ENCODE data around the gene MYLK4.

The MYLK4 gene

DNA sequence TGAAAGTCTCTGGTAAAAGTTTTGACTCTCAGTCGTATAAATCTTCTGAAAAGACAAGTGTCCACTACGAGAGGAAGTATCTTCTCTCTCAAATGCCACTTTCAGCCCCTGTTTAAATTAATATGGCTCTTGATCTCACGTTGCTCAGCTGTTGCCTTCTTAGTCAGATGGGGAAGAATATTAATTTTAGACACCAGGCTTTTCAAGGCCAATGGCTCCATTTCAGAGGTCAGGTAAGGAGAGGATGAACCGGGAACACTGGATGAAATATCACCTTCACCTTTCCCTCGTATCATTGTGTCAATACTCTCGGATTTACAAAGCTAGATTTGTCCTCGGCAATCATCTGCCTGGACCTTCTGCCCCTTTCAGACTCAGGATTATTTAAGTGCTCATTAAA lies at the start of gene MYLK4:
TSS of gene MYLK4 (minus strand) at position 91 of the 400 bp plus-strand sequence. CDS start 1,628 bp downstream, outside the sequence.
- Histone ChIP-seq H3K36me3 (ENCODE audit: control insufficient read depth in 2 of 2, insufficient read depth in 2 of 2, low read length in 2 of 2) (no peaks in the 10 kb centered on the region), H3K9ac (ENCODE audit: low read length in 2 of 2) (no peak within 1 kb of the TSS), H3K27me3 (ENCODE audit: control insufficient read depth in 1 of 2, insufficient read depth in 2 of 2, low read length in 2 of 2) (no peaks in the 10 kb centered on the region), H3K4me3 (ENCODE audit: low read length in 2 of 2) (peak within 1 kb of the TSS in 1 of 2 donors; percentile 44), H3K27ac (ENCODE audit: low read length) (no peak within 1 kb of the TSS), H3K9me3 (ENCODE audit: control insufficient read depth in 2 of 2, low read length in 2 of 2) (no peaks in the 10 kb centered on the region), H3K4me1 (ENCODE audit: control insufficient read depth, insufficient read depth, low read length) (no peaks in the 10 kb centered on the region)

DNA sequence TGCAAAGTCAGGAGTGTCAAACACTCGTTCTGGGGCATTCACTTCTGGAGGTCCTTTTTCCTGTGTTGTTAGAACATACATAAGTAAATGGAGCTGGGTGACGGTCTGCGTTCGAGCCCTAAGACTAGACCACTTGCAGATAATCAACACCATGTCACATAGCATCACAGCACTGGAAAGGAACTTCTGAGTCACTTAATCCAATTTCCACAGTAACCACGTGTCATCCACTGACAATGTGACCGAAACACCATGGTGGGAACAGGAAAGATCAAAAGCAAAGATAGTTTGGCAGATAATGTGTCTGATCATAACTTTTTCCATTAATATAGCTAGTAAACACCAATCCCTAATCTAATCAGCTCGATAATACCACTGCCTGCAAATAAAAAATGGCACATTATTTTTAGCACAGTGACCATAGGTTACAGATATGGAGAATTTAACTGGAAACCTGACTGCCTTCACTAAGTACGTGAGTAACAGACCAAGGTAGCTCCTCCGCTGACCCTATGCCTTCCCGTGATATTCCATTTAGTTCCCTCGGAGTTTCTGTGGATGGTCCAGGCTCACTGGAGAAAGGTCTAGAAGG lies 49.3 kb upstream of the MYLK4 start:
- Histone ChIP-seq H3K27me3 (ENCODE audit: control insufficient read depth in 1 of 2, insufficient read depth in 2 of 2, low read length in 2 of 2) (no peaks in the 10 kb centered on the region), H3K9me3 (ENCODE audit: control insufficient read depth in 2 of 2, low read length in 2 of 2) (no peaks in the 10 kb centered on the region), H3K4me3 (ENCODE audit: low read length in 2 of 2) (no peak overlapping the region), H3K4me1 (ENCODE audit: control insufficient read depth, insufficient read depth, low read length) (peaks cover 4% of the 10 kb centered on the region), H3K9ac (ENCODE audit: low read length in 2 of 2) (no peak overlapping the region), H3K27ac (ENCODE audit: low read length) (no peak overlapping the region), H3K36me3 (ENCODE audit: control insufficient read depth in 2 of 2, insufficient read depth in 2 of 2, low read length in 2 of 2) (peaks cover 0 to 4% of the 10 kb centered on the region in 2 donors)

DNA sequence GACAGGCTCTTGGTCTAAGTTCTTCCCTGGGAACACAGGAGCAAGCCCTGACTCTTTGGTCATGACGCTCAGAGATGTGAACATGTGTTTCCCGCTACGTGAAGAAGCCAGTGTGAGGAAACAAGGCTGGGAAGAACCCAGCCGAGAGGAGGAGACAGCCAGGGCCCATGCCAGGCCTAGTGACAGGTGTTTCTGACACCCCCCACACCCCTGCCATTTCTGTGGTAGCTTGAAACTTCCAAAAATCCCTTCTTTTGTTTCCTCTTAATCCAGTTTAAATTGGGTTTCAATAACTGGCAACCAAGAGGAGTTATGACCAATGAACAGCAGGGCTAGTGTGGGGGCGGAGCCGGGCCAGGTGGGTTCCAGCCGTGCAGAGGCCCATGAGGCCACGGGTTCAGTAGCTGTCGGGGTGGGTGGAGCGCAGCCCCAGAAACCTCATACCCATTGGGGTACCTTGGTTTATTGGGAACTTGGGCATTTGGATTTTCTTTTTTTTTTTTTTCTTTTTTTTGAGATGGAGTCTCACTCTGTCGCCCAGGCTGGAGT lies 47.9 kb upstream of the MYLK4 start:
- H3K27me3 ChIP-seq (ENCODE audit: control insufficient read depth in 1 of 2, insufficient read depth in 2 of 2, low read length in 2 of 2): no peaks in the 10 kb centered on the region
- peaks cover 0 to 4% of the 10 kb centered on the region in 2 donors for H3K36me3 ChIP-seq (ENCODE audit: control insufficient read depth in 2 of 2, insufficient read depth in 2 of 2, low read length in 2 of 2)
- no peaks in the 10 kb centered on the region for H3K9me3 ChIP-seq (ENCODE audit: control insufficient read depth in 2 of 2, low read length in 2 of 2)
- no peak overlapping the region for H3K4me3 ChIP-seq (ENCODE audit: low read length in 2 of 2)
- H3K4me1 ChIP-seq (ENCODE audit: control insufficient read depth, insufficient read depth, low read length): peaks cover 2% of the 10 kb centered on the region
- H3K9ac ChIP-seq (ENCODE audit: low read length in 2 of 2): no peak overlapping the region
- no peak overlapping the region for H3K27ac ChIP-seq (ENCODE audit: low read length)

DNA sequence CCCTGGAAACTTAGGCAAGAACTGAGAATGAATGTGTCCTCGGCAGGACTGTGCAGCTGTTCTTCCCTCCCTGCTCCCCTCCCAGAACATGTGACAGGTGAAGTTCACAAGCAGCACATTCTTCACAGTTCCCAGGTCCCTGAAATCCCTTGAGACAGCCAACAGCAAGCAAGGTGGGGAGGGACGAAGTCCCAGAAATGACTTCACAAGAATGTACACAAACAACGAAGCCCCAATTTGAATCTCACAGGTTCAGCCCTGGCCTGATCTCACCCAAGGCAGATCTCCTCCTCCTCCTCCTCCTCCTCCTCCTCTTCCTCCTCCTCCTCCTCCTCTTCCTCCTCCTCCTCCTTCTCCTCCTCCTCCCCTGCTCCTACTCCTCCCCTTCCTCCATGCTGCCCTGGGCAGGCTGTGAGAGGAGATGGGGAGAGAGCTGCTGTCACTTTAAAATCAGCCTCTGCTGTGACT lies 46.9 kb upstream of the MYLK4 start:
- Histone ChIP-seq H3K4me1 (ENCODE audit: control insufficient read depth, insufficient read depth, low read length) (peaks cover 8% of the 10 kb centered on the region), H3K36me3 (ENCODE audit: control insufficient read depth in 2 of 2, insufficient read depth in 2 of 2, low read length in 2 of 2) (peaks cover 0 to 4% of the 10 kb centered on the region in 2 donors), H3K27me3 (ENCODE audit: control insufficient read depth in 1 of 2, insufficient read depth in 2 of 2, low read length in 2 of 2) (no peaks in the 10 kb centered on the region), H3K9ac (ENCODE audit: low read length in 2 of 2) (no peak overlapping the region), H3K9me3 (ENCODE audit: control insufficient read depth in 2 of 2, low read length in 2 of 2) (no peaks in the 10 kb centered on the region), H3K27ac (ENCODE audit: low read length) (no peak overlapping the region), H3K4me3 (ENCODE audit: low read length in 2 of 2) (no peak overlapping the region)

DNA sequence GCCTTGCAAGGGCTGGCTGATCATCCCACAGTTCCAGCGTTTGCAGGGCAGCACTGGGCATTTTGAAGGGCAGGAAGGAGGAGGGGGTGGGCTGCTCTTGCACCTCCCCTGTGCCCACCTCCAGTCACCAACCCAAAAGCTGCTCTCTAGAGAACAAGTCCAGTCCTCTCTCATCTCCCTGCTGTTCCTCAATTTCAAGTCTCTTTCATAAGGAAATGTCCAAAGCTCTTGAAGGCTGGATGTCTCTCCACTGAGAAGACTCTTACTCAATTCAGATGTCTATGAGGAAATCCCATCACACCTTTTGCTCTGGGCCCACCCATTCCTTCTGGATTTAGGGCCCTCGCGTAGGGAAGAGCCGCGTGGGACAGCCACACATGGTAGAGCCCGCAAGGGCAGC lies 46.1 kb upstream of the MYLK4 start:
- H3K36me3 ChIP-seq (ENCODE audit: control insufficient read depth in 2 of 2, insufficient read depth in 2 of 2, low read length in 2 of 2): peaks cover 0 to 4% of the 10 kb centered on the region in 2 donors
- H3K4me1 ChIP-seq (ENCODE audit: control insufficient read depth, insufficient read depth, low read length): peaks cover 11% of the 10 kb centered on the region
- no peak overlapping the region for H3K9ac ChIP-seq (ENCODE audit: low read length in 2 of 2)
- no peak overlapping the region for H3K27ac ChIP-seq (ENCODE audit: low read length)
- H3K4me3 ChIP-seq (ENCODE audit: low read length in 2 of 2): no peak overlapping the region
- no peaks in the 10 kb centered on the region for H3K27me3 ChIP-seq (ENCODE audit: control insufficient read depth in 1 of 2, insufficient read depth in 2 of 2, low read length in 2 of 2)
- H3K9me3 ChIP-seq (ENCODE audit: control insufficient read depth in 2 of 2, low read length in 2 of 2): no peaks in the 10 kb centered on the region

DNA sequence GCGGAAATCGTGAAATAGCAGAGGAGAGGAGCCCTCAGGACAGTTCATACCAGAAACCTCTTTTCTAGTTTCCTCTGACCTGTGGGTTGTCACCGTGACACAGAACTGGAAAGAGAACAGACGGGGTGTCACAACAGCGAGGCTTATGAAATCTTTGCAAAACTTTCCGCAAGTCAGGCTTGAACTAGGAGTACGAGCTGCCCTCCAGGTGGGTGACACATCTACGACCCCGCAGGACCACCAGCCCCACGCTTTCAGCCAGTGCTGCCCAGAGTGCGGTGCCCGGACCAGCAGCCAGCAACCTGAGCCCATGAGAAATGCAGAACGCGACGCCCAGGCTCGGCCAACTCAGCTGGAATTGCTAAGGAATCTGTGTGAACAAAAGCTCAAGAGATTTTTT lies 45.2 kb upstream of the MYLK4 start:
- Histone ChIP-seq H3K9ac (ENCODE audit: low read length in 2 of 2) (no peak overlapping the region), H3K4me1 (ENCODE audit: control insufficient read depth, insufficient read depth, low read length) (peaks cover 15% of the 10 kb centered on the region), H3K27me3 (ENCODE audit: control insufficient read depth in 1 of 2, insufficient read depth in 2 of 2, low read length in 2 of 2) (no peaks in the 10 kb centered on the region), H3K9me3 (ENCODE audit: control insufficient read depth in 2 of 2, low read length in 2 of 2) (no peaks in the 10 kb centered on the region), H3K4me3 (ENCODE audit: low read length in 2 of 2) (no peak overlapping the region), H3K36me3 (ENCODE audit: control insufficient read depth in 2 of 2, insufficient read depth in 2 of 2, low read length in 2 of 2) (peaks cover 0 to 4% of the 10 kb centered on the region in 2 donors), H3K27ac (ENCODE audit: low read length) (no peak overlapping the region)

DNA sequence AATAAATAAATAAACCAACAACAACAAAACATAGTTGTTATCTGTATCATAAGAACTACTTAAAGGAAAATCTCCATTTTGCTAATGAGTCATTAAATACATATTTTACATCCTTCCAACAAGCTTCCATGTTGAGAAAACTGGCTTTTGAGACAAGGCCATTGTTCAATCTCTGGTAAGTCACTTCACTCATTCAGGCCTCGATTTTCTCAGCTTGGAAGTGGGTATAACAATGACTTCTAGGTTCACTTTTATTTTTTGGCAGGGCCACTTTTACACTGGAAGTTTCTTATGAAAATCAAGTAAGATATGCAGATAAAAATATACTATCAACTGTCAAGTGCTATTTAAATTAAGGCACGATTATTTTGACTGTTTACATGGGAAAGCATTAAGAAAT lies 44.4 kb upstream of the MYLK4 start:
- no peak overlapping the region for H3K9ac ChIP-seq (ENCODE audit: low read length in 2 of 2)
- no peaks in the 10 kb centered on the region for H3K9me3 ChIP-seq (ENCODE audit: control insufficient read depth in 2 of 2, low read length in 2 of 2)
- peaks cover 23% of the 10 kb centered on the region for H3K4me1 ChIP-seq (ENCODE audit: control insufficient read depth, insufficient read depth, low read length)
- H3K27ac ChIP-seq (ENCODE audit: low read length): no peak overlapping the region
- H3K36me3 ChIP-seq (ENCODE audit: control insufficient read depth in 2 of 2, insufficient read depth in 2 of 2, low read length in 2 of 2): peaks cover 0 to 4% of the 10 kb centered on the region in 2 donors
- H3K4me3 ChIP-seq (ENCODE audit: low read length in 2 of 2): no peak overlapping the region
- no peaks in the 10 kb centered on the region for H3K27me3 ChIP-seq (ENCODE audit: control insufficient read depth in 1 of 2, insufficient read depth in 2 of 2, low read length in 2 of 2)

DNA sequence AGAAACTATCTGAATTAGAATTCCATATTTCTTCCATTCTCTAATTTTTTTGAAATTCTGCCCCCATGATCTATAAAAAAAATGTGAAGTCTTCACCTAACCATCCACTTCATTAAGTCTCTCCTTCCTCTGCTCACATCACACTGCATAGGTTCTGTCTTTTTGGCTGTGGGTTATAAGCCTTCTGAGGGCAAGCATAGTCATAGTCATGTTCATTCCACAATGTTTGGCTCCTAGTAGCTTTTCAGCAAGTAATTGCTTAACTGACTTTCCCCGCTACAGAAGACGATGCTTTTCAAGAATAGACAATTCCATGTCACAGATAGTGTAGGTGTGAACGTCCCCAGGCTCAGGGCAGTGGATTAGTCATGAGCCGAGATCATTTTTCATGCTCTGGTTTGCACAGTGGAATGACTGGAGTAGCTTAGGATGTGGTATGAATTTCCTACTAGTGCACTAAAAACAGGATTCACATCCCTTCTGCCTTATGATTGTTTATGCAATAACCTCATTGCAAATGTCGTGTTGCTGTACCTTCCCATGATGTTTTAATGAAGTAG lies 43.5 kb upstream of the MYLK4 start:
- Histone ChIP-seq H3K27me3 (ENCODE audit: control insufficient read depth in 1 of 2, insufficient read depth in 2 of 2, low read length in 2 of 2) (no peaks in the 10 kb centered on the region), H3K9ac (ENCODE audit: low read length in 2 of 2) (no peak overlapping the region), H3K9me3 (ENCODE audit: control insufficient read depth in 2 of 2, low read length in 2 of 2) (no peaks in the 10 kb centered on the region), H3K36me3 (ENCODE audit: control insufficient read depth in 2 of 2, insufficient read depth in 2 of 2, low read length in 2 of 2) (peaks cover 0 to 4% of the 10 kb centered on the region in 2 donors), H3K4me1 (ENCODE audit: control insufficient read depth, insufficient read depth, low read length) (peaks cover 24% of the 10 kb centered on the region), H3K4me3 (ENCODE audit: low read length in 2 of 2) (no peak overlapping the region), H3K27ac (ENCODE audit: low read length) (no peak overlapping the region)

DNA sequence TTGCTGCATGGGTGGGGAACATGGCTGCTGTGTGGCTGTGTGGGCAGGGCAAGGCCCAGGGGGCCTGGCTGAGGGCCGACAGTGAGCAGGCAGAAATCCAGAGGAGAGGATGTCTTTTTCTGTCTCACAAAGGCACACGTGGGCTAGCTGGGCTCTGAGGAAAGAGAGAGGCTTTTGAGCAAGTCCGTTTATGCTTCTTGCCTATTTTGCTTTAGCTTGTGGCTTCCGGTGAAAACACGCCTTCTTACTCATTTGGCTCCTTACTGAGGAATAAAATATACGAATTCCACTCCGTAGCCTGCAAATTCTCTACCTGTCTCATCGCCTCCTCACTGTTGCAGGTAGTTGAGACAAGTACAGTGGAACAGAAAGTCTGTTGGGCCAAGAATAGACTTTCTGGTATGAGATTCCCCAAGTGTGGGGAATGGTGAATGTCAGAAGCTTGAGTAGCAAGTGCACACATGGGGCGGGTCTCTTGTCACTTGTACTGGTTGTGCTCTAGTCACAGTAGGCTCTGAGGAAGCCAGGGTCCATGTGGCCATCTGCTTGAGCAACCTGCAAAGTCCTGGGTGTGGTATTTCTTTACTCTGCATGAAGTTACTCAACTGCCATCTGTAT lies 42.9 kb upstream of the MYLK4 start:
- H3K27me3 ChIP-seq (ENCODE audit: control insufficient read depth in 1 of 2, insufficient read depth in 2 of 2, low read length in 2 of 2): no peaks in the 10 kb centered on the region
- peak overlapping the region; percentile 41 for H3K27ac ChIP-seq (ENCODE audit: low read length)
- H3K9me3 ChIP-seq (ENCODE audit: control insufficient read depth in 2 of 2, low read length in 2 of 2): no peaks in the 10 kb centered on the region
- H3K4me3 ChIP-seq (ENCODE audit: low read length in 2 of 2): no peak overlapping the region
- no peak overlapping the region for H3K9ac ChIP-seq (ENCODE audit: low read length in 2 of 2)
- H3K4me1 ChIP-seq (ENCODE audit: control insufficient read depth, insufficient read depth, low read length): peaks cover 22% of the 10 kb centered on the region
- H3K36me3 ChIP-seq (ENCODE audit: control insufficient read depth in 2 of 2, insufficient read depth in 2 of 2, low read length in 2 of 2): peaks cover 0 to 4% of the 10 kb centered on the region in 2 donors

DNA sequence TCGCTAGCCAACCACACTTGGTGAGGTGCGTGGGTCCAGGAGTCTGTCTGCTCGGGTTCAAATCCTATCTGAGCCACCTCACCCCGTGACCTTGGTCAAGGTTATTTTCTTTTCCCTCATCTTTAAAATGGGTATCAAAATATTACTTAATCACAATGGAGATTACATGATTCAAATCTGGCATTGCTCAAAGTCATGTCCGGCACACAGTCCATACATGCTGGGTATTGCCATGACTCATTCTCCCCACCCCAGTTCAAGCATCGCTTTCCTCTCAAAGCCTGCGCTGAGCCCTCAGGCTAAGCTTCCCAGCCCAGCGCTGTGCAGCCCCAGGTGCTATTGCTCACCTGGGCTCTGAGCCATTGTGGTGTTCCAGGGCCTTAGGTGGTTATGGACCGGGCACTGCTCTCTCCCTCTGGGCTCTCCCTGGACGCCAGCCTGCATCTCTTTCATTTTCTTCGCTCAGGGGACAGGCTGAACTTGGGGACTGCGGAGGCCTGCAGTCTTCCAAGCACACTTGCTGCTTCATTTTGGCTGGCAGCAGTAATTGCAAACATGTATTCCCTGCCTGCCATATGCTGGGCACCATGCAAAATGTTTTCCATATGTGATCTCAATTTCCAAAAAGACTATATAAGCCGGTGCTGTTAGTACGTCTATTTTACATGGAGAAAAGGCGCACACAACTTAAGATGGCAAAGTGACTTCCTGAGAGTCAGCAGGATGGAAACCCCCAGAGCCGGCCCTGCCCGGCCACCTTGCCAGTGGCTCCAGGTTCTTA lies 41.8 kb upstream of the MYLK4 start:
- no peaks in the 10 kb centered on the region for H3K9me3 ChIP-seq (ENCODE audit: control insufficient read depth in 2 of 2, low read length in 2 of 2)

More for the DNA sequence above, 41.8 kb upstream of the MYLK4 start:
- H3K9ac ChIP-seq (ENCODE audit: low read length in 2 of 2): no peak overlapping the region
- H3K27ac ChIP-seq (ENCODE audit: low read length): peak overlapping the region; percentile 41
- peaks cover 3 to 4% of the 10 kb centered on the region in 2 donors for H3K36me3 ChIP-seq (ENCODE audit: control insufficient read depth in 2 of 2, insufficient read depth in 2 of 2, low read length in 2 of 2)
- no peak overlapping the region for H3K4me3 ChIP-seq (ENCODE audit: low read length in 2 of 2)
- no peaks in the 10 kb centered on the region for H3K27me3 ChIP-seq (ENCODE audit: control insufficient read depth in 1 of 2, insufficient read depth in 2 of 2, low read length in 2 of 2)
- H3K4me1 ChIP-seq (ENCODE audit: control insufficient read depth, insufficient read depth, low read length): peaks cover 22% of the 10 kb centered on the region
